ENCODE measurements around the gene CEACAM21. TPM values are rescaled to one million over a fixed set of nuclear protein-coding genes. Genes with fewer than 3 reads are reported as not detected.

The CEACAM21 gene
- total RNA-seq, 1 experiment from 2014 or later, result 0.35 TPM

DNA sequence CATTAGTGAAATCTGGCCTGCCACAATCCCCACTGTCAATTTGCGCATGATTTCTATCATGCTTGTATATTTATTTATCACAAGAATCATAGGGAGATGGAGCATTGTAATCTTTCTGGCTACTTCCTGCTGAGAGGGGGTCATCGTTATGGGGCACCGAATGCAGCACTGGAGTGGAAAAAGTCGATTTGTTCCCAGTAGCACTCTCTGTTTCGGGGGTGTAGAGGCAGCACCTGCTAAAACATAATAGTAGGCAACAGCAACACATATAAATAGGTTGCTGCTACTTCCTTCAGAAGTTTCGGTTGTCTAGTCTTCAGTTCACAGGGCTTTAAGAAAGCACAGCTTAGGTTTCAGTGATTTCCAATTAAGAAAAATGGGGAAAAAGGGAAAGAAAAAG lies 23.4 kb upstream of the CEACAM21 start:
- H3K27ac Mint-ChIP-seq, result no peak overlapping the region
- CTCF ChIA-PET, result interaction anchor here (1.0 to 1.6 kb wide), 2 partner anchors 11 kb away, joined by 3 to 12 read pairs; no protein-coding TSS in a partner anchor

DNA sequence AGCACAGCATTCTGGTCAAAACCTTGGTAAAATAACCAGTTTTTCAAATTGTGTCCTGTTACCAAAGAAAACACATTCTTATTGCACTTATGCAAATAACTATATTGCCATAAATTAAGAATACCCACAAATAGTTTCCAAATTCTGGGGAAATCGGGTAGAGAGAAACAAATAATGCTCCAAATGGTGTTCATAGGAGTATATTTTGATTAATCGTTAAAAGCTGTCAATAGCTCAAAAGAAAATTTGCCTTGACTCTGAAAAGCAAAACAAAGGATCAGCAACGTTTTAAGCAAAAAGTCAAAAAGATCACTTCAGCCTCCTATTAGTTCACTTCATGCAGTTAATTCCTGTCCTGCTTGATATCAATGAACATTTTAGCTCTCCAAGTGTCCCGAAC lies 22.2 kb upstream of the CEACAM21 start:
- ATAC-seq (no peak), DNase-seq (ENCODE audit: low spot score) (no peak)
- Mint-ChIP-seq H3K27ac (no peak overlapping the region), H3K4me3 (no peak overlapping the region), H3K4me1 (peaks cover 19% of the 10 kb centered on the region), H3K36me3 (peaks cover 21% of the 10 kb centered on the region), H3K9me3 (peaks cover 29% of the 10 kb centered on the region), H3K27me3 (ENCODE audit: low read depth) (peaks cover 35% of the 10 kb centered on the region)
- ChIA-PET CTCF (interaction anchor here (1.5 to 2.8 kb wide), 2 partner anchors 8 to 10 kb away, joined by 3 to 20 read pairs; no protein-coding TSS in a partner anchor), POLR2A (no interaction called here)
- no peak for TF ChIP-seq NR1H2 (CRISPR knock-in tag; IDR thresholded peaks at IDR 0.05)
- TF ChIP-seq, protein P1, sequence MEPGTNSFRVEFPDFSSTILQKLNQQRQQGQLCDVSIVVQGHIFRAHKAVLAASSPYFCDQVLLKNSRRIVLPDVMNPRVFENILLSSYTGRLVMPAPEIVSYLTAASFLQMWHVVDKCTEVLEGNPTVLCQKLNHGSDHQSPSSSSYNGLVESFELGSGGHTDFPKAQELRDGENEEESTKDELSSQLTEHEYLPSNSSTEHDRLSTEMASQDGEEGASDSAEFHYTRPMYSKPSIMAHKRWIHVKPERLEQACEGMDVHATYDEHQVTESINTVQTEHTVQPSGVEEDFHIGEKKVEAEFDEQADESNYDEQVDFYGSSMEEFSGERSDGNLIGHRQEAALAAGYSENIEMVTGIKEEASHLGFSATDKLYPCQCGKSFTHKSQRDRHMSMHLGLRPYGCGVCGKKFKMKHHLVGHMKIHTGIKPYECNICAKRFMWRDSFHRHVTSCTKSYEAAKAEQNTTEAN (CRISPR knock-in tag; IDR thresholded peaks at IDR 0.05), result no peak
- TF ChIP-seq, protein P2, sequence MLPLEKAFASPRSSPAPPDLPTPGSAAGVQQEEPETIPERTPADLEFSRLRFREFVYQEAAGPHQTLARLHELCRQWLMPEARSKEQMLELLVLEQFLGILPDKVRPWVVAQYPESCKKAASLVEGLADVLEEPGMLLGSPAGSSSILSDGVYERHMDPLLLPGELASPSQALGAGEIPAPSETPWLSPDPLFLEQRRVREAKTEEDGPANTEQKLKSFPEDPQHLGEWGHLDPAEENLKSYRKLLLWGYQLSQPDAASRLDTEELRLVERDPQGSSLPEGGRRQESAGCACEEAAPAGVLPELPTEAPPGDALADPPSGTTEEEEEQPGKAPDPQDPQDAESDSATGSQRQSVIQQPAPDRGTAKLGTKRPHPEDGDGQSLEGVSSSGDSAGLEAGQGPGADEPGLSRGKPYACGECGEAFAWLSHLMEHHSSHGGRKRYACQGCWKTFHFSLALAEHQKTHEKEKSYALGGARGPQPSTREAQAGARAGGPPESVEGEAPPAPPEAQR (CRISPR knock-in tag; IDR thresholded peaks at IDR 0.05), result no peak
- TF ChIP-seq, protein P3, sequence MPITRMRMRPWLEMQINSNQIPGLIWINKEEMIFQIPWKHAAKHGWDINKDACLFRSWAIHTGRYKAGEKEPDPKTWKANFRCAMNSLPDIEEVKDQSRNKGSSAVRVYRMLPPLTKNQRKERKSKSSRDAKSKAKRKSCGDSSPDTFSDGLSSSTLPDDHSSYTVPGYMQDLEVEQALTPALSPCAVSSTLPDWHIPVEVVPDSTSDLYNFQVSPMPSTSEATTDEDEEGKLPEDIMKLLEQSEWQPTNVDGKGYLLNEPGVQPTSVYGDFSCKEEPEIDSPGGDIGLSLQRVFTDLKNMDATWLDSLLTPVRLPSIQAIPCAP (CRISPR knock-in tag; IDR thresholded peaks at IDR 0.05), result no peak
- no peak for TF ChIP-seq CDX4 (CRISPR knock-in tag; IDR thresholded peaks at IDR 0.05; ENCODE audit: borderline replicate concordance)
- TF ChIP-seq ZNF396 (CRISPR knock-in tag; IDR thresholded peaks at IDR 0.05; ENCODE audit: borderline replicate concordance), result no peak

More for the DNA sequence above, 23.4 kb upstream of the CEACAM21 start:
- POLR2A ChIA-PET, result no interaction called here
- Mint-ChIP-seq H3K4me1 (peaks cover 30% of the 10 kb centered on the region), H3K36me3 (peaks cover 21% of the 10 kb centered on the region), H3K27me3 (ENCODE audit: low read depth) (peaks cover 24% of the 10 kb centered on the region), H3K4me3 (no peak overlapping the region), H3K9me3 (peaks cover 29% of the 10 kb centered on the region)
- TF ChIP-seq, protein P4, sequence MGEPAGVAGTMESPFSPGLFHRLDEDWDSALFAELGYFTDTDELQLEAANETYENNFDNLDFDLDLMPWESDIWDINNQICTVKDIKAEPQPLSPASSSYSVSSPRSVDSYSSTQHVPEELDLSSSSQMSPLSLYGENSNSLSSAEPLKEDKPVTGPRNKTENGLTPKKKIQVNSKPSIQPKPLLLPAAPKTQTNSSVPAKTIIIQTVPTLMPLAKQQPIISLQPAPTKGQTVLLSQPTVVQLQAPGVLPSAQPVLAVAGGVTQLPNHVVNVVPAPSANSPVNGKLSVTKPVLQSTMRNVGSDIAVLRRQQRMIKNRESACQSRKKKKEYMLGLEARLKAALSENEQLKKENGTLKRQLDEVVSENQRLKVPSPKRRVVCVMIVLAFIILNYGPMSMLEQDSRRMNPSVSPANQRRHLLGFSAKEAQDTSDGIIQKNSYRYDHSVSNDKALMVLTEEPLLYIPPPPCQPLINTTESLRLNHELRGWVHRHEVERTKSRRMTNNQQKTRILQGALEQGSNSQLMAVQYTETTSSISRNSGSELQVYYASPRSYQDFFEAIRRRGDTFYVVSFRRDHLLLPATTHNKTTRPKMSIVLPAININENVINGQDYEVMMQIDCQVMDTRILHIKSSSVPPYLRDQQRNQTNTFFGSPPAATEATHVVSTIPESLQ (CRISPR knock-in tag; IDR thresholded peaks at IDR 0.05), result no peak
- TF ChIP-seq, protein P5, sequence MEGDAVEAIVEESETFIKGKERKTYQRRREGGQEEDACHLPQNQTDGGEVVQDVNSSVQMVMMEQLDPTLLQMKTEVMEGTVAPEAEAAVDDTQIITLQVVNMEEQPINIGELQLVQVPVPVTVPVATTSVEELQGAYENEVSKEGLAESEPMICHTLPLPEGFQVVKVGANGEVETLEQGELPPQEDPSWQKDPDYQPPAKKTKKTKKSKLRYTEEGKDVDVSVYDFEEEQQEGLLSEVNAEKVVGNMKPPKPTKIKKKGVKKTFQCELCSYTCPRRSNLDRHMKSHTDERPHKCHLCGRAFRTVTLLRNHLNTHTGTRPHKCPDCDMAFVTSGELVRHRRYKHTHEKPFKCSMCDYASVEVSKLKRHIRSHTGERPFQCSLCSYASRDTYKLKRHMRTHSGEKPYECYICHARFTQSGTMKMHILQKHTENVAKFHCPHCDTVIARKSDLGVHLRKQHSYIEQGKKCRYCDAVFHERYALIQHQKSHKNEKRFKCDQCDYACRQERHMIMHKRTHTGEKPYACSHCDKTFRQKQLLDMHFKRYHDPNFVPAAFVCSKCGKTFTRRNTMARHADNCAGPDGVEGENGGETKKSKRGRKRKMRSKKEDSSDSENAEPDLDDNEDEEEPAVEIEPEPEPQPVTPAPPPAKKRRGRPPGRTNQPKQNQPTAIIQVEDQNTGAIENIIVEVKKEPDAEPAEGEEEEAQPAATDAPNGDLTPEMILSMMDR (IDR thresholded peaks at IDR 0.05), result no peak
- TF ChIP-seq CBFB (CRISPR knock-in tag; IDR thresholded peaks at IDR 0.05; ENCODE audit: low read depth) (no peak), MXD4 (CRISPR knock-in tag; IDR thresholded peaks at IDR 0.05; ENCODE audit: borderline replicate concordance) (no peak), RORB (CRISPR knock-in tag; IDR thresholded peaks at IDR 0.05) (no peak), JAZF1 (CRISPR knock-in tag; IDR thresholded peaks at IDR 0.05) (no peak), ZNF396 (CRISPR knock-in tag; IDR thresholded peaks at IDR 0.05; ENCODE audit: borderline replicate concordance) (no peak), NR3C1 (CRISPR knock-in tag; conservative IDR thresholded peaks at IDR 0.05; ENCODE audit: low read depth) (no peak), HMGXB4 (CRISPR knock-in tag; IDR thresholded peaks at IDR 0.05) (no peak), SMAD4 (CRISPR knock-in tag; IDR thresholded peaks at IDR 0.05) (no peak), TP53 (CRISPR knock-in tag; IDR thresholded peaks at IDR 0.05) (no peak), ZNF425 (CRISPR knock-in tag; conservative IDR thresholded peaks at IDR 0.05) (no peak)
- DNase-seq (ENCODE audit: low spot score), result no peak
- ATAC-seq, result no peak

Data from WTC11 (cell line).